ENCODE data around the gene ZYX.

GRCh38 chr7:143431109-143431508, 50.0 kb downstream of the ZYX start:
- TF ChIP-seq CREB3 (tag; conservative IDR thresholded peaks at IDR 0.05; ENCODE audit: low read depth) (no peak), MYC (IDR thresholded peaks at IDR 0.05; ENCODE audit: low read depth, low read length) (no peak), MYC (CRISPR knock-in tag; IDR thresholded peaks at IDR 0.05; ENCODE audit: borderline replicate concordance, low read depth) (no peak), ZNF384 (IDR thresholded peaks at IDR 0.05; ENCODE audit: low read depth, low read length) (no peak), SIN3A (IDR thresholded peaks at IDR 0.05; ENCODE audit: borderline replicate concordance in 2 of 2, control insufficient read depth in 1 of 2, low read depth in 2 of 2, low read length in 2 of 2) (no peak), ESRRB (CRISPR knock-in tag; IDR thresholded peaks at IDR 0.05; ENCODE audit: borderline replicate concordance) (no peak), EZH2 (IDR thresholded peaks at IDR 0.05; ENCODE audit: borderline replicate concordance, low read depth, low read length) (no peak), SETDB1 (IDR thresholded peaks at IDR 0.05; ENCODE audit: low read length) (no peak), CTCF (IDR thresholded peaks at IDR 0.05 in 2 of 3, conservative IDR thresholded peaks at IDR 0.05 in 1 of 3; ENCODE audit: insufficient read depth in 2 of 3, low read depth in 1 of 3, low read length in 3 of 3) (no peak), MLLT1 (IDR thresholded peaks at IDR 0.05) (no peak), ZBTB49 (CRISPR knock-in tag; IDR thresholded peaks at IDR 0.05; ENCODE audit: borderline replicate concordance) (no peak)

Data from K562 (cell line).